Germinal center (tissue), 1 donor: ENCODE results near the gene CLEC16A.

Source experiments
- DNase-seq: peaks from one replicate; pipeline ENCODE4 v3.0.0; 2012; ENCODE audit warnings: mixed read lengths, low spot score

The CLEC16A gene

GRCh38 chr16:11015607-11016006 lies 71.2 kb downstream of the CLEC16A start:
- no peak for DNase-seq

DNA sequence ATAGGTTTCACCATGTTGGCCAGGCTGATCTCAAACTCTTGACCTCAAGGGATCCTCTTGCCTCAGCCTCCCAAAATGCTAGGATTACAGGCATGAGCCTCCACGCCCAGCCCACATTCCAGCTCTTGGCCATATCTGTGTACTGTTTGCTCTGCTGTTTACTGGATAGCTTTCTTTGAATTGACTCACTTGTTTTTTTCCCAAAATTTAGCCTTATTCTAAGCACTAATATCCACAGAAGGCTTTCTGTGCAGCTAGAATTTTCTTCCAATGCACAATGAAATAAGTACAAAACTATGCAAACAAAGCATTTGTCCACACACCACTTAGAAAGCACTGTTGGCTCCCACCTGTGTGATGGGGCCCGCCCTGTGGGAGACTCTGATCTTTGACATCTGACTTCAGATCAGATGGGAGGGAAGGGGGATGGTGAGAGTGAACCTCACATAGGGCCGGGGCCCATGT lies 72.2 kb downstream of the CLEC16A start:
- DNase-seq = no peak

DNA sequence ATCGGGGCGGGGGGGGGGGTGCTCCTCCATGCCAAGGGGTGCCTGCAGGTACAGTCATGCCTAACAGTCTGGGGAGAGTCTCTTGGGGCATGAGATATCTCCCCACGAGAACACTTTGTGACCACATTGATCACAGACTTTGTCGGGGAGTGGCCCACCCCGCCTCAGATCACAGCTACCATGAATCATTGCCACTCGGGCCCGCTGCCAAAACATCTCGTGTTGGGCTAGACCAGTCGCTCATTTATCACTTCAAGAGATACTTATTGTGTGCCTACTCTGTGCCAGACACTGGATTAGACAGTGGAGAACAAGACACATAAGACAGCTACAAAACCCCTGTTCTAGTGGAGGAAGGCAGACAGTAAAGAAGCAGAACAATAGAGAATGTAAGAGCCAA lies 72.6 kb downstream of the CLEC16A start:
- no peak for DNase-seq

- DNase-seq = no peak
Observed at GRCh38 chr16:11017499-11017898, 73.1 kb downstream of the CLEC16A start.

GRCh38 chr16:11020388-11020787 lies 76.0 kb downstream of the CLEC16A start:
- no peak for DNase-seq

DNA sequence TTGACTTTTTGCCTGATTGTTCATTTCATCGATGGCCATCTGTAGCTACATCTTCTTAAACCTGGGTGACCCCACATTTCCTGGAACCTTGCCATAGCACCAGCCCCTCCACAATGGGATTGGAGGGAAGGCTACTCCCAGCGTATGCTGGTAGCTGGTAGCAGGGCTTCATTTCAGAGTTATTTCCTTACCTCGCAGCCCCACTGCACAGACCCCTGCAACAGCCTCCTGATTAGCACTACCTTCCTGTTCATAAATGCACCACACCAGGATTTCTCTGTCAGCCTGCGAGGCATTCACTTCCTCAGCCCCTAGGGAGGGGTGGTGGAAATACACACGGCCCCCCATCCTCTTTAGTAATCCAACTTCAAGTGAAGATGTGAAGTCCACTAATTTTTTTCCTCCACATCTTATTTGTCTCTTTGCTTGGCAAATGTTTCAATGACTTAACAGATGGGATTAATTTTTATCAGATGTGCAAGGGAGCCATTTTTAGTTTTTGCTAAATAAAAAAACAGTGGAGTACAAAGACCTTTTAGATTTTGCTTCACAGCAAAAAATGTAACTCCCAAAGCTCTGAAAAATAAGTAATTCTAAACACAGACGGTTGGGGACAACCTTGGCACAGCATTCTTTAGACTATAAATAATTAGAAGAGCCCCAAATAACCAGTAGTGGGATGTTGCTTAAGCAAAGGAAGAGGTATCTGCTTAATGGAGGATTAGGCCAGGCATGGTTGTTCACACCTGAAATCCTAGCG lies 76.6 kb downstream of the CLEC16A start:
- DNase-seq = no peak

- no peak for DNase-seq
Observed at GRCh38 chr16:11022002-11022401, 77.6 kb downstream of the CLEC16A start.

GRCh38 chr16:11023262-11024039 lies 79.1 kb downstream of the CLEC16A start:
- DNase-seq = no peak

GRCh38 chr16:11024333-11025053 lies 80.1 kb downstream of the CLEC16A start:
- DNase-seq = no peak

- no peak for DNase-seq
Observed at GRCh38 chr16:11025120-11025531, 80.8 kb downstream of the CLEC16A start.

DNA sequence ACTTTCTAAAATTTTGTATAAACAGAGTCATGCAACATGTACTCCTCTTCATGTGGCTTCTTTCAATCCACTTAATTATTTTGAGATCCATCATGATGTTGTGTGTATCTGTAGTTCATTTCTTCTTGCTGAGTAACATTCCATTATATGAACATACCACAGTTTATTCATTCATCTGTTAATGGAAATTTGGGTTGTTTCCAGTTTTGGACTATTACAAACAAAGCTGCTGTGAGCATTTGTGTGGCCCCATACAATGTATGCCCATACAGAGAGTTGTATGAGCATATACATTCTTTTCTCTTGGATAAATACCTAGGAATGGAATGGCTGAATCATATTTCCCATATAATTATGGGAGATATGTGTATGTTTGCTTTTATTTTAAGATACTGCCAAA lies 85.6 kb downstream of the CLEC16A start:
- DNase-seq = no peak

GRCh38 chr16:11030990-11031510 lies 86.7 kb downstream of the CLEC16A start:
- DNase-seq = no peak

DNA sequence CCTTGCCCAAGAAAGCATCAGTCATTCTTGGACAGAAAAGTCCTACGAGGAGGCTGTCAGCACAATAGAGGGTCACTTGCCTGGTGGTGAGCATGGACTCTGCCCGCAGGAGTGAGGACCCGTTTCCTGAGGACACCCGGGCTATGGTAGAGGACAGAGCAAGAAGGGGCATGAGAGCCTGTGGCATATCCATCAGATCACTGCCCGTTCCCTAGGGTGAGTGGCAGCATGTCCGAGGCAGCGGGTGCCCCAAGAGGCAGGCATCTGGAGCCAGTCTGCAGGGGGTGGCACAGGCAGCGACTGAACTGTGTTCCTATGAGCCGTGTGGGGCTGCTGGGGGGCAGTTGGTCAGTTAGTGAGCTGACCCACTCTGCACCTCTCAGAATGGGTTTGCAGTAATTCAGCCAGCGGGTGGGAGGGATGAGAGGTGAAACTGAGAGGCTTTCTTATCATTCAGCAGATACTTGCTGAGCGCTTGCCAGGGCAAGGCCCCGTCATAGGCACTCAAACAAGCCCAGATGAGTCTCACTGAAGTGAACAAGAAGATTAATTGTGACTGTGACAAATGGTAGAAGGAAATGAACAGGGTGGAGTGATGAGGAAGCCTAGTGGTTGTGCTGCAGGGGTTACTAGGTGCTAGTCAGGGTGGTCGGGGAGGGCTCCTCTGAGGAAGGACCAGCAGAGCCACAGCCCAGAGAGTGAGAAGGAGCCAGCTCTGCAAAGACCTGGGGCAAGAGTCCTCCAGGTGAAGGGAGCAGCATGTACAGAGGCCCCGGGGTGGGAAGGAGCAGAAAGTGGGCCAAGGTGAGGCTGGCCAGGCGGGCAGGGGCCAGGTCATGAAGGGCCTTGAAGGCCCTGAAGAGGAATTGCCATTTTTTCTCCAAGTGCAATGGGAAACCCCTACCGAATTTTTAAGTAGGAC lies 87.9 kb downstream of the CLEC16A start:
- DNase-seq = no peak

- no peak for DNase-seq
Observed at GRCh38 chr16:11032922-11033291, 88.5 kb downstream of the CLEC16A start.

DNA sequence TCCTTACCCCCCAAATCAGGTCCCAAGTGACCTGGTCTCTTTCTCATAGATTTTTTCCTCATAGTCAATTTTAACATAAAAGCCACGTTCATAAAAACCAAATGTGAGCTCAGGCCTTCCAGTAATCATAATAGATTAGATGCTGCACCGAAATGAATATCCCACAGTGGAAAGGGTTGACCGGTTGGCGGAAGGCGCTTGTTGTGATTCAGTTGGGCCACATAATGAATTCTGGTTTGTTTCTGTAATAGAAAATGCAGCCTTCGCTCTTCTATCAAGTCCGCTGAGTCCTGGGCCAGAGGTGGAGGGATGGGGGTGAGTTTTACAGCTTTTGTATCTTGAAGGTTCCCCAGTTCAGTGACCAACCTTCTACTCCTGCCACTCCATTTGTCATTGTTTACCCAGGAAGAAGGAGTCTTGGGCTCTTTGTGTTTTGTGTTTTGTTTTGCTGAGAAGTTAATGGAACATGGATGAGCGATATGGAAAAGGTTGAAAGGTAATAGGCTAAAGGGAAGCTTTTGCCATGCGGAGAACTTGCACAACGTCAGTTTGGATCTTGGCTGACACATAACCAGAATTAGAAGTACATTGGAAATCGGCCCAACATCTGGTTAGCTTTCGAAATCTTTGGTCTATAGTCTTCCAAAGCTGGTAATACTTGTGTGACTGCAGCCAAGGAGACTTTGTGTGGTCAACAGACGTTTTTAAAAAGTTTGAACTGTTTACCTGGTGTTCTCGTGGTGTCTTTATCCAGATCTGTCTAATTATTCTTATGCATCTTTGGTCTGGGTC lies 89.5 kb downstream of the CLEC16A start:
- DNase-seq = no peak

DNA sequence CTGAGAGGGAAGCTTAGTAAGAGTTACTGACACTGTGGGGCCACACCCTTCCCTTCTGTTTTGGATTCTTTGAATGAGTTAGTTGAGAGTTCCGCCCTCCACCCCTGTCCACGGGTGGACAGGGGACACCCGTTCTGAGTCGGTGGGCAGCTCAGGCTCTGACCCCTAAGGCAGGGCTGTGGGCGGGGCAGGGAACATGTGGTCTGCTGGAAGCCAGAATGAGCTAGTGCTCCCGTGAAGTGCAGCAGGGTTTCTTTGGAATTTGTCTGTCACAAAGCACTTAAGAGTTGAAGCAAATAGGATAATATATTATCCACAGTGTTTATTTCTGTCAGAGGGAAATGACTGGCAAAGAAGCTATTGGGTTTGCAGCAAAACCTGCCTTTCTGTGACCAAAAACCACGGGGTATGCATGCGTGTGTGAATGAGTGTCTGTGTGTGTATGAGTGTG lies 90.1 kb downstream of the CLEC16A start:
- no peak for DNase-seq

DNA sequence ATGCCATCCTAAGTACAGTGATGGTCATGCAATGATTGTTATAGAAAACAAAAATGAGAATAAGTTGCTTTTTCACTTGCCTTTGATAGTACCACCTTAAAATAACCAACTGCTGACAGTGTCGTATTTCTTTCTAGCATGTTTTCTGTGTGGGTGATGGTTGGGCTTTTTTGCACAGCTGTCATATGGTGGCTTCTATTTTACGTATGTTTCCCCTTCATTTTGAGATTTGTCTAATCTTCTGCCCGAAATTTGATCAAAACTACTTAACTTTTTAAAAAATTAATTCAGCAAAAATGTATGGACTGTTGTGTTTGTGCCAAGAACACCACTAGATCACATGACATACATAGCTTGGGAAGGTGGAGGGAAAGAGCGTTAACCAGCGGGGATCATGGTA lies 90.7 kb downstream of the CLEC16A start:
- no peak for DNase-seq

DNA sequence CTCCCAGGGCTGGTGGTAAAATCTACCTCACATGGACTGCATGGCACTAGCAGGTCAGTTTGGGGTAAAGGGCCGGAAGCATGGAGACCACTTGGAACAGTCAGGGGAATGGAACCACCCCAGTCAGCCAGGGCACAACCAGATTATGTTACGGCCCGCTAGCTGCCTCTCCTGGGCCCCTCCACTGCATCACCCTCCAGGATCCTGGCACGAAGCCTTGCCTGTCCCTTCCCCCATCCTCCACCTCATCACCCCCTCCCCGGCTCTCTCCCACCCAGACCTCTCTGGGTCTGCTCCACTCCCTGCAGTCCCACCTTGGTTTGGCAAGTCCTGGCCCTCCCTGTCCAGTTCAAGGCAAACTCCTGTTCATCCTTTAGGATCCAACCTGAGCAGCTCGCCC lies 91.7 kb downstream of the CLEC16A start:
- DNase-seq = no peak

DNA sequence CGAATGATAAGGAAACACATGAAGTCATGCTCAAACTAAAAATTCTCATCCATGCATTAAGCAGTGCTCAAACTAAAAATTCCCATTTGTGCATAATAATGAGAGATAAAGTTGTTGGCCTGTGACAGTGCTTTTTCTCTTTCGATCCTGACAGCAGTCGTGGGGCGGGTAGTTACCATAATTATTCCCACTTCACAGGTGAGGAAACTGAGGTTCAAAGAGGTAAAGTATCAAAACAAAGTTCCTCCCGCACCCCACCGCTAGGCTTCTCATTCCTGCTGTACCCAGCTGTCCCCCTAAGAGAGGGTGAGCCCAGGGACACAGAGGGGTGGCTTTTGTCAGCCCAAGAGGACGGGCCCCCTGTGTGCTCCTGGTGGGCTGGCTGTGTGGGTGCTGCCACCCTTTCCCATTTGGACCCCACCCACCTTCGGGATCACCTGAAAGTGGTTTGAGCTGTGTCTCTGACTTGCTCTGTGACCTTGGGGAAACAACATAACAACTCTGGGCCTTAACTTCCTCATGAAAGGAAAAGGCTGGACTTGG lies 92.6 kb downstream of the CLEC16A start:
- no peak for DNase-seq

DNA sequence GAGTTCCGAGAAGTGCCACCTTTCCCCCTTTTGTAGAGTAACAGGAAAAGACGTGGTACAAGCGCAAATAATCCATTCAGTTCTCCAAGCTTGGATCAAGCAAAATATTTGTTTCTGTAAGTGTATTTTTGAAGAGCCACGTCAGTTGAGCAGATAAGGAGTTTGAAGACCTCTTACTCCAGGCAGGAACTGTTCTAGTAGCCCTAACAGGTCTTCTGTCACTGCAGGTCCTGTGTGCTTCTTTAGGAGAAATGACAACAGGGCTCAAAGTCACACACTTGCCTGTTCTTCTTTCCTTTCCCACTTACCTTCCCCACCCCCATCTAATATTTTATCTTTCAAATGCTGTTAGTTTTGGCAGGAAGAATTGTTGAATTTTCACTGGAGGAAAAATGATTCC lies 93.9 kb downstream of the CLEC16A start:
- no peak for DNase-seq
